Femur (tissue), 1 donor: Measurements from ENCODE around the gene MMS19.
A peak's percentile ranks its signal among the peaks of the same experiment; 100 is the strongest.
"Not testable (repeated sequence)": the region's sequence is repeated elsewhere in the genome, so short reads cannot be mapped to it uniquely, and the experiment has no call there.

Experiments
- DNase-seq: peaks from one replicate; pipeline ENCODE4 v3.0.0-alpha.2; 2017

MMS19 gene

DNA sequence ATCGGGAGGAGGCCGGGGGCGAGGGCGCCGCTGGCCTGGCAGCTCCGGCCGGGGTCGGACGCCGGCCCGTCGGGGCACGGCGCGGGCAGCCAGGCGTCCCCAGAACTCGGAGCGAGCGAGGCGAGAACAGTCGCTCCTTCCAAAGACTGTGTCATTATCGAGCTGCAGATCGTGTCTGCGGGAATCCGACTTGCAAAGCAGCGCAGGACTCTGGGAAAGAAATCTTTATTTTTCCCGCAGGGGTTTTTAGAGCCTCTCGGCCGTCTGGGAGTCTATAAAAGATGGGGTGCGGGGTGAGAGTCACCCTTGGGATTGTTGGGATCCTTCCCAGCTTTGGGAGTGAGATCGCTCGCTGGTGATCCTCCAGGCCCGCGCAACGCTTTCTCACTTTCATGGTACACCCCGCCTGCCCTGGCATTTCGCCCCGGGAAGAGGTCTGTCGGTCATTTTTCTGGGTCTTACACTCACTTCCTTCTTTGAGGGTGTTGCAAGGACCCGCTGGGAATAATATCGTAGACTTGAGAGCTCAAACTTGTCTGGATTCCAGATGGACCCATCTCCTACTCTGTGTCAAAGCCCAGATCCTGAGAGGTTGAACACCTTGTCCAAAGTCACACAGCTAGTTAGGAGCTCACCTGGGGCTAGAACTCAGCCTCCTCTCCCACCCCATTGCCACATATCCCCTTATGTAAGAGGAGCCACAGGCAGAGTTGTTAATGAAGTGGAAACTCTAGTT is 1.5 kb upstream of the MMS19 start:
- DNase-seq, result peak; percentile 70

- DNase-seq, result no peak
Observed at GRCh38 chr10:97498841-97499560, 779 bp upstream of the MMS19 start, which contains the start of gene UBTD1. UBTD1 (plus strand) TSS chr10:97498924; CDS start chr10:97499204, 280 bp downstream.

GRCh38 chr10:97497572-97498075 is 598 bp downstream of the MMS19 start:
- peak; percentile 87 for DNase-seq

GRCh38 chr10:97494863-97495506 is 3.2 kb downstream of the MMS19 start:
- DNase-seq, result no peak

DNA sequence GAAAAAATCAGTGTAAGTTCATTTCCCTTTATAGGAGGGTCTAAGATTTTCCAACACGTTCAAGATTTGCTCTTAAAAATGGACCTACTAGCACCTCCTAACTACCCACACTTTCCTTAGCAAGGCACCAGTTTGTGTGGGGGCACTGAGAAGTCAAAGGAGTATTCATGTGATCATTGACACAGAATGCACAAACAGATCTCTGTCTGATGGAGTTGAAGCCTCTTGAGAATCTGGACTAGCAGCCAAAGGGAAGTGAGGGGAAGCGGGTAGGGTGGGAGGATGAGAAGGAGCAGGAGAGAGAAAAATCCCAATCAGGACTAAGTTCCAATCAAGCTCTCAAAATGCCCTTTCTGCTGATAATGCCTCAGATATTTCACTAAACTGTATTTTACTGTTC is 4.1 kb downstream of the MMS19 start:
- DNase-seq, result no peak

DNA sequence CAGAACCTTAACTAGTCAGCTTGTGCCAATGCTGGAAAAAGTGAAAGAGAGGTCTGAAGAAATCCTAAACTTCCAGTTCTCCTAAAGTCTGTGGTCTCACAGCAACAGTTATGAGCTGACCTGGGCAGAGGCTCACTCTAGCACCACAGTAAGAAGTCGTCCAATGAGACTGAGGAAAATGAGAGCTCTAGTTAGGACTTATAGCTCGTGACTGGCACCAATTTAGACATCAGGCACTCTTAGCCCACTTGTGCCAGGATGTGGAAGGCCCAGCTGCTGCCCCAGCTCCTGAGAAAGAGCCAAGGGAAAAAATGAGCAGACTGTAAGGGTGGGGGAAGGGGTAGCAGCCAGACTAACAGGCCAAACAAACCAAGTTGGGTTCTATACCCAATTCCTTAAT is 7.6 kb downstream of the MMS19 start:
- peak; percentile 66 for DNase-seq

DNA sequence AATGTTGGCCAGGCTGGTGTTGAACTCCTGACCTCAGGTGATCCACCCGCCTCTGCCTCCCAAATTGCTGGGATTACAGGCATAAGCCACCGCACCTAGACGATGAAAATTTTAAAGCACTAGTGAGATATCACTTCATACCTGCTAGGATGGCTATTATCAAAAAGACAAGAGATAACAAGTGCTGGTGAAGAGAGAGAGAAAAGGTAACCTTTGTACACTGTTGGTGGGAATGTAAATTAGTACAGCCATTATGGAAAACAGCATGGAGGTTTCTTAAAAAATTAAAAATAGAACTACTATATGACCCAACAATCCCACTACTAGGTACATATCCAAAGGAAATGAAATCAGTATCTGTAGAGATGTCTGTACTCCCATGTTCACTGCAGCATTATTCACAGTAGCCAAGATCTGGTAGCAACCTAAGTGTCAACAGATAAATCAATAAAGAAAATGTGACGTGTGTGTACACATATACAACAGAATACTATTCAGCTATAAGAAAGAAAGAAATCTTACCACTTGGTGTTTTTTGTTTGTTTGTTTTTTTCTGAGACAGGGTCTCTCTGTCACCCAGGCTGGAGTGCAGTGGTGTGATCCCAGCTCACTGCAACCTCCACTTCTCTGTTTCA is 12.5 kb downstream of the MMS19 start:
- DNase-seq, result no peak

GRCh38 chr10:97483921-97484320 is 14.3 kb downstream of the MMS19 start:
- DNase-seq, result no peak

GRCh38 chr10:97483506-97483905 is 14.7 kb downstream of the MMS19 start:
- DNase-seq, result no peak

DNA sequence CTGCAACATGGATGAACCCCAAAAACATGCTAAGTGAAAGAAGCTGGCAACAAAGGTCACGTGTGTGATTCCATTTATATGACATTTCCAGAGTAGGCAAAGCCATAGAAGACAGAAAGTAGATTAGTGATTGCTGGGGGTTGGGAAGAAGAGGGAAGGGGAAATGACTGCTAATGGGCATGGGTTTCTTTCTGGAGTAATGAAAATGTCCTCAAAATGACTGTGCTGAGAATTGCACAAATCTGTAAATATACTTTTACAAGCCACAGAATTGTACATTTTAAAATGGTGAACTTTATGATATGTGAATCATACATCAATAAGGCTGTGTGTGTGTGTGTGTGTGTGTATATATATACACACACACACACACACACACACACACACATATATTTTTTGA is 15.8 kb downstream of the MMS19 start:
- no peak for DNase-seq

- no peak for DNase-seq
Observed at GRCh38 chr10:97481071-97481470, 17.2 kb downstream of the MMS19 start.

- no peak for DNase-seq
Observed at GRCh38 chr10:97479939-97480338, 18.3 kb downstream of the MMS19 start.

- not testable (repeated sequence) for DNase-seq
Observed at GRCh38 chr10:97479410-97479809, 18.8 kb downstream of the MMS19 start.

DNA sequence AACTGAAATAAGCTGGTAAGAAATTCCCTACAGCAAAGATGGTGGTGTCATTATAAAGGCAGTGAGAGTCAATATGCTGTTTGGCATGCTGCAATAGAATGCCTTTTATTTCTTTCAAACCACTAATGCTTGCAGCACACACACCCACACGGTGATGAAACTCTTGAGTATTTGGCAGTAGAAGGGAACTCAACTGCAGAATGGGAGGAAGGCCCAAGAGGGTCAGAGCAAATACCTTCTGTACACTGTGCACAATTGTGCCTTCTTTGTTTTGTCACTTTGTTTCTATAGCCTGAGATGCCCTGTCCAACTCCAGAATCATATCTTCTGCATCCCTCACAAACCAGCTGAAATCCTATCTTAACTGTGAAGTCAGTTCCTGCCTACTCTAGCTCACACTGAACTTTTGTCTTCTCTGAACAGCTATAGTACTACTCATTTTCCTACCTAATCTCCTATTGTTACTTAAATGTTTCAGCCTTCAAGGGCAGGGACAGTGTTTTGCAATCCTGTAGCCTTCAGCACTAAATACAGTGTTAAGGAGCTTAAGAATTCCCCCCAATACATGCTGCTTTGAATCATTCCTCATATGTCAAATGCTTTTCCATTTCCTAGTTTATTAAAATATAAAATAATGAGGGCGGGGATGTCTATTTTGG is 22.2 kb downstream of the MMS19 start:
- no peak for DNase-seq

GRCh38 chr10:97474918-97475317 is 23.3 kb downstream of the MMS19 start:
- DNase-seq, result no peak

DNA sequence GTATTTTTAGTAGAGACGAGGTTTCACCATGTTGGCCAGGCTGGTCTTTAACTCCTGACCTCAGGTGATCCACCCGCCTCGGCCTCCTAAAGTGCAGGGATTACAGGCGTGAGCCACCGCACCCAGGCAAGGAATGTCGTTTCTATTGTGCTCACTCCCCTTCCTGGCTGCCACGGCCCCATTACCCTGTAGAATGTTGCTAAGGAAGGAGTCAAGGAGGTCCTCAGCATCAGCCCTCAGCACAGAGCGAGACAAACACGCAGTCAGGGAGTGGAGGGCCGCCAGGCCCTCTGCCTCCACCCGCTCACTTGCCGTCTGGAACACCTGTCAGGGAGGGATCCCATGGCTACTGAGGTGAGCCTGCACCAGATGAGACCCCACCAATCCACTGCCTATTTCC is 29.4 kb downstream of the MMS19 start:
- not testable (repeated sequence) for DNase-seq

- no peak for DNase-seq
Observed at GRCh38 chr10:97468162-97468561, 30.1 kb downstream of the MMS19 start.

DNA sequence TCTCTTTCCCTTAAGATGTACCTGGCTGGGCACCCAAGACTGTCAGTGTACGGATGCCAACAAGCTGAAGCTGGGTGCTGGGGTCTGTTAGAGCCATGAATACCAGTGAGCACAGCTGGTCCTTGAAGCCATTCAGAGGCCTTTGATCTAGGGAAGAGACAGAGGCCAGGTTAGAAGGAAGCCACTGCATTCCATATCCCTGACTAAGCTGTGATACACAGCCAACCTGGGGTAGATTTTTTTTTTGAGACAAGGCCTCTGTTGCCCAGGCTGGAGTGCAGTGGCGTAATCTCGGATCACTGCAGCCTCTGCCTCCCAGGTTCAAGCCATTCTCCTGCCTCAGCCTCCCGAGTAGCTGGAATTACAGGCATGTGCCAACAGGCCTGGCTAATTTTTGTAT is 31.5 kb downstream of the MMS19 start:
- DNase-seq, result no peak

DNA sequence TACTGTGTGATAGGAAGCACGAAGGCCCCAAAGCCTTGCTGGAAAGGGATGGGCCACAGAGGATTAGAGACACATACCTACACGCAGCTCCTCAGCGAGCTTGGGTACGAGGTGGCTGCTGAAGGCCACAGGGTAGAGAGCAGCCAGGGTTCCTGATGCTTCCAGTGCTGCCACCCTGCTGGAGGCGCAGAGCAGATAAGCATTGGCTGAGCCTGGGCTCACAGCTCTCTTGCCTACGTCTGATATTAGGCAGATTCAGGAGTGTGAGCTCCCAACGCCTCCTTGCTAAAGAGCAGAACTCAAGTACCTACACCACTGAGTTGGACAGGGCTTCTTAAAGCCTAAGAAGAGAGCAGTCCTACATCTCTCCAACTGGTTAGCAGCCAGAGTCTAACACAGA is 32.2 kb downstream of the MMS19 start:
- no peak for DNase-seq

DNA sequence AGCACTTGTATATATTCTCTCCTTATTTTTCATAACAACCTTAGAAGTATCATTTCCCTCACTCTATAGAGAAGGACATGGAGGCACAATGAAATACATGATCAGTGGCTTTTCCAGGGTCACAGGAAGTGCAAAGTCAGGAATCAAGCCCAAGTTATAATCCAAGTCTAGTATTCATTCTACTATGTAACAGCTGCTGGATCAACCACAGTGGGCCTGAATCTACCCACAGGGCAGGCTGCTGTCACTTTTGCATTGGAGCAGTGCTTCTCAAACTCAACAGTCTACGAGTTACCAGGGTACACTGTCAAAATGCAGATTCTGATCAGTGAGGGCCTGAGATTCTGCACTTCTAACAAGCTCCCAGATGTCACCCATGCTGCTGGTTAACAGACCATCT is 34.0 kb downstream of the MMS19 start:
- DNase-seq, result no peak

DNA sequence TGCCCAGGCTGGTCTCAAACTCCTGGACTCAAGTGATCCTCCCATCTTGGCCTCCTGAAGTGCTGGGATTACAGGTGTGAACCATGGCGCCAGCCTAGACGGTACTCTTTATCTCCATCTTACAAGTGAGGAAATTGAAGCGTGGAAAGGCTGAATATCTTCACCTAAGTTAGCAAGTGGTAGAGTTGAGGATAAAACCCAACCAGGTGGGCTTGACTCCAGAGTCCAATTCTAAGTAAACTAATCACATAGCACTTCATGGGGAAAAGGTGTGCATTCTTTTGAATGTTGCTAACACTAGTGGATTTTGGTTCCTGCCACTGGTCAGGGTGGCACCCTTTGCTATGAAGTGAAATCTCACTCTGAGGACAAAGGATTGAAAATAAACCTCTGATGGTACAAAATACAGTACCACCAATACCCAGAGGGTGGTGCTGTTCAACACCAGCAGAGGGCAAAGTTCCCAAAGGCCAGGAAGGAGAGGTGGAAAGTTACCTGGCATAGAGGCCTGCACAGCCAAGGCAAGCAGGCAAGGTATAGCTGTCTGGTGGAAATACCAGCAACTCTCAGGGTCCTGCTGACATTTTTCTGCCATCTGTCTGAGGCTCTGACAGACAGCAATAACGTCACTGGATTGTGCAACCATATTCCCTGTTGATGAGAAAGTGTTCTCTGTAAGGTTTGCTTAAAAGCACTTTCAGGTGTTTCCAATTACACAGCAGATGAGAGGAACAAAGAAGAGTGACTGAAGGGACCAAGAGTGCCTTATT is 34.7 kb downstream of the MMS19 start:
- DNase-seq, result no peak

GRCh38 chr10:97462309-97462708 is 35.9 kb downstream of the MMS19 start:
- DNase-seq, result no peak
